Stimulated activated CD4-positive, alpha-beta T cell treated with anti-CD3 and anti-CD28 coated beads, Interleukin-4, amount 100 ng/mL, for 1 hour (primary cell): ENCODE measurements around the gene OSTC.
A peak's percentile ranks its signal among the peaks of the same experiment; 100 is the strongest.

ENCODE experiments used
- DNase-seq: peaks from one replicate; pipeline ENCODE4 v3.0.0-alpha.2; 2020

OSTC gene

GRCh38 chr4:108650212-108651013 lies at the start of gene OSTC:
OSTC (plus strand) TSS chr4:108650599; CDS start chr4:108650656, 57 bp downstream.
- peak; percentile 94 for DNase-seq

GRCh38 chr4:108601106-108601505 lies 49.3 kb upstream of the OSTC start:
- DNase-seq: no peak

GRCh38 chr4:108601532-108601931 lies 48.9 kb upstream of the OSTC start:
- no peak for DNase-seq

GRCh38 chr4:108602163-108602562 lies 48.2 kb upstream of the OSTC start:
- DNase-seq: no peak

- DNase-seq: no peak
Observed at GRCh38 chr4:108607079-108607815, 43.2 kb upstream of the OSTC start.

GRCh38 chr4:108611365-108611764 lies 39.0 kb upstream of the OSTC start:
- DNase-seq: no peak

GRCh38 chr4:108612365-108612764 lies 38.0 kb upstream of the OSTC start:
- no peak for DNase-seq

GRCh38 chr4:108619372-108620100 lies 30.9 kb upstream of the OSTC start:
- peak; percentile 19 for DNase-seq

- DNase-seq: peak; percentile 96
Observed at GRCh38 chr4:108620101-108620932, 30.1 kb upstream of the OSTC start, which contains the start of gene RPL34. RPL34 (plus strand) TSS chr4:108620576; CDS start chr4:108621960, 1,384 bp downstream.

GRCh38 chr4:108620933-108621905 lies 29.2 kb upstream of the OSTC start:
- DNase-seq: no peak

GRCh38 chr4:108622022-108622421 lies 28.4 kb upstream of the OSTC start:
- no peak for DNase-seq

GRCh38 chr4:108622828-108623227 lies 27.6 kb upstream of the OSTC start:
- DNase-seq: no peak

GRCh38 chr4:108624263-108625056 lies 25.9 kb upstream of the OSTC start:
- no peak for DNase-seq

GRCh38 chr4:108626056-108626455 lies 24.3 kb upstream of the OSTC start:
- DNase-seq: no peak

- no peak for DNase-seq
Observed at GRCh38 chr4:108628411-108628810, 22.0 kb upstream of the OSTC start.

GRCh38 chr4:108635070-108635655 lies 15.2 kb upstream of the OSTC start:
- no peak for DNase-seq

GRCh38 chr4:108636246-108636645 lies 14.2 kb upstream of the OSTC start:
- DNase-seq: no peak

GRCh38 chr4:108637856-108638255 lies 12.5 kb upstream of the OSTC start:
- no peak for DNase-seq

- DNase-seq: no peak
Observed at GRCh38 chr4:108644237-108644636, 6.2 kb upstream of the OSTC start.

- no peak for DNase-seq
Observed at GRCh38 chr4:108646706-108647105, 3.7 kb upstream of the OSTC start.
